NCI-H2029 (cell line): ENCODE results near the gene ASB14.

Experiments used
- DNase-seq: peaks from one replicate; lab custom pipeline; 2025; lab: John Stamatoyannopoulos, UW

Gene ASB14

DNA sequence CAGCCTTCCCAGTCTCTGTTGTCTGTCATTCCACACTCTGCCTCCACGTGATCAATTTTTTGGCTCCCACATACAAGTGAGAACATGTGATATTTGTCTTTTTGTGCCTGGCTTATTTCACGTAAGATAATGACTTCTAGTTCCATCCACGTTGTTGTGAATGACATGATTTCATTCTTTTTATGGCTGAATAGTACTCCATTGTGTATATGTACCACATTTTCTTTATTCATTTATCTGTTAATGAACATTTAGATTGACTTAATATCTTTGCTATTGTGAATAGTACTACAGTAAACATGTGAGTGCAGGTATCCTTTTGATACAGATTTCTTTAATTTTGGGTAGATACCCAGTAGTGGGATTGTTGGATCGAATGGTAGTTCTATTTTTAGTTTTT, 31.4 kb downstream of the ASB14 start:
- no peak for DNase-seq

DNA sequence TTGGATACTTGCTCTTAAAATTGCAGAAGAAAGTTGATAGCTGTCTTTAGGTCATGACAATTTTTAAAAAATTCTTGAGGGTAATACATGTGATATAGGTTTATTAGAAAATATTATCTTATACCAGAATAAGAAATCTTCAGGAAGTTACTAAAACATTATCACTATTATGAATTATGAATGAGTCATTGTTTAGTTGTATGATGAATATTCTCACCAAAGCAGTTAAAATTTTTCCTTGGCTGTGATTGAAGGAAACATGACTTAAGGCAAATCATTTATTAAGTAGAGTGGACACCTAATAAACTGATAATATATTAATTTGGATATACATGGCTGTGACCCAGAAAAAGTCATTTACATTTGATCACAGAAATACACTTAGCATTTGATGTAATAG, 34.8 kb downstream of the ASB14 start:
- no peak for DNase-seq

GRCh38 chr3:57256844-57257243, 35.6 kb downstream of the ASB14 start:
- no peak for DNase-seq

- no peak for DNase-seq
Measured at GRCh38 chr3:57252404-57252803, 40.1 kb downstream of the ASB14 start.

DNA sequence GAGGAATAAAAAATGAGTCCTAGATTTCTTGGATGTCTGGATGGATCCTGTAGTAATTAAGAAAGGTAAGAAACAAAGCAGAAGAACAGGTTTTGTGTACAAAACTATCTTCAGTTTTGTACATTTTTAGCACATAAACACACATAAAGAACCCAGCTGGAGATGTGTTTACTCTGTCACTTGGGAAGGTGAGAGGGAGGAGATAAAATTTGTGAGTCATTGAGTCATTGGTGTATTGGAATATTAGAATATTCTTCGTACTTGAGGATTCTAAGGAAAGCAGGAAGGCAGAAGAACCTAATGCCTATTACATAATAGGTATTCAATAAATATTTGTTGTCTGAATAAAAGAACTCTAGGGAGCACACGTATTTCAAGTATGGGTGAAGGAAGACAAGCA, 47.5 kb downstream of the ASB14 start:
- DNase-seq: no peak

- DNase-seq: no peak
Measured at GRCh38 chr3:57234613-57235575, 57.6 kb downstream of the ASB14 start.

DNA sequence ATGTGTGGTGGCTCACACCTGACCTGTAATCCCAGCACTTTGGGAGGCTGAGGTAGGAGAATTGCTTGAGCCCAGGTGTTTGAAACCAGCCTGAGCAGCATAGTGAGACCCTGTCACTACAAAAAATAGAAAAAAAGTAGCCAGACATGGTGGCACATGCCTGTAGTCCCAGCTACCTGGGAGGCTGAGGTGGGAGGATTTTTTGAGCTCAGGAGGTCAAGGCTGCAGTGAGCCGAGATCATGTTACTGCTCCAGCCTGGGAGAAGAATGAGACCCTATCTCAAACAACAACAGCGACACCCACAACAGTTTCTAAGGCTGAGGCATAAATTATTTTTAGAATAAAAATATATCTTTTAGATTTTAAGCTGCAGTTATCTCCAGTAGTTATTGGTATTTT, 58.7 kb downstream of the ASB14 start:
- DNase-seq: no peak

DNA sequence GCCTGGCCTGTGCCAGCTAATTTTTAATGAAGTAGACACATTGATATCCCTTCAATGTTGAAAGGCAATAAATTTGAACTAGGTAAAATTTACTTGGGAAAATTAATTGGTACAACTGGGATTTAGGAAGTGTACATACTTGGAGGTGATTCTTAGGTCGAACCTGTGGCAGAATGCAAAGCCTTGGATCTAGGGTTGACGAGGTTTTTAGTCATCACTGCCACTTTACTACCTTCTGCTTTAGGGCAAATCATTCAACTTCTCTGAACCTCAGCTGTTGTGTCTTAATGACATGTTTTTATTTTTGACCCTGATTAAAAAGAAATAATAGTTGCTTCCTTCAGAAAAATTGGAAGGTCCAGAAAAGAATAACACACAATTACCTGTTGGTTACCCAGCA, 62.5 kb downstream of the ASB14 start:
- DNase-seq: no peak

DNA sequence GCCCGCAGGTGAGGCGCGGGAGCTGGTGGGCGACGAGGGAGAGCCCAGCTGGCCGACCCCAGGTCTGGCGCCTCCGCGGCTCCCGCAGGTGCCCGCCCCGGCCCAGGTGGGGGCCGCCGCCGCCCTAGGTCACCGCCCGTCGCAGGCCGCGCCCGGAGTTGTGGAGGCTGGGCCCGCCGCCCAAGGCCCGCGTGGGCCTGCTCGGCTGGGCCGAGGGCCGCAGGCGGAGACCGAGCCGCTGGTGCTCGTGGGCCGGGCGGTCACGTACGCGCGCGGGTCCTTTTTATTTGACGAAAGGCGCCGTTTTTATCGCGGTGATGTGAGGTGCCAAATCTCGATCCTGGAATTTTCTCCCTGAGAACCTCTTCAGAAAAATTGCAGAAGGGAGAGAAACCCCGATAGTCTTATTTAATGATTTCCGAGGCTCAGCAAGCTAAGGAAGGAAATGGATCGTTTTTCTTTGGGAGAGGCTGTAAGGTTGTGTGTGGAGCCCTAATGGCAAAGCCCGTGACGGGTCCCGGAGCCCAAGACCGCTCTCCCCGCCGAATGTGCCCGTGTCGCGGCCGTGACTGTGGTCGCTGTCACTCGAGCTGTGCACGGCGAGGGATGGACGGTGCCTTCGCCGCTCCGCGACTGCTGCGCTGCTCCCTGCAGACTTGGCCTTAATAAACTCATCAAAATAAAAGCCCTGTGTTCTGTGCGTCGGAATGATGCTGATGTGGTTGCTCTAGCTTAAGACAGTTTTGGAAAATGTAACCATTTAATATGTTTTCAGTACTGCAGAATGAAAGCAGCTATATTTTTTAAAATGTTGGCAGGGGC, 64.3 kb downstream of the ASB14 start:
- DNase-seq: no peak

GRCh38 chr3:57227204-57227929, 65.1 kb downstream of the ASB14 start, which contains the start of gene APPL1:
Gene APPL1, plus strand, starts transcription at chr3:57227729. Its CDS starts 155 bp downstream, at chr3:57227884.
- peak; percentile 70 for DNase-seq

- DNase-seq: no peak
Measured at GRCh38 chr3:57226176-57226575, 66.3 kb downstream of the ASB14 start.

- no peak for DNase-seq
Measured at GRCh38 chr3:57224856-57225255, 67.6 kb downstream of the ASB14 start.

GRCh38 chr3:57221883-57222282, 70.6 kb downstream of the ASB14 start:
- DNase-seq: no peak
